ENCODE measurements around the gene ATP2B1.
A peak's percentile ranks its signal among the peaks of the same experiment; 100 is the strongest.

Gene ATP2B1

GRCh38 chr12:89648211-89648930 is 60.3 kb downstream of the ATP2B1 start:
- H3K9me3 Mint-ChIP-seq, result no peaks in the 10 kb centered on the region
- DNase-seq (ENCODE audit: low spot score in 2 of 2) (no peak), ATAC-seq (ENCODE audit: low read depth) (no peak)
- peaks cover 50% of the 10 kb centered on the region for H3K36me3 Mint-ChIP-seq
- H3K4me3 Mint-ChIP-seq, result no peak overlapping the region
- H3K27me3 Mint-ChIP-seq, result no peaks in the 10 kb centered on the region
- H3K4me1 Mint-ChIP-seq, result peaks cover 49% of the 10 kb centered on the region
- H3K27ac Mint-ChIP-seq, result peak overlapping the region; percentile 87

GRCh38 chr12:89645434-89645833 is 63.2 kb downstream of the ATP2B1 start:
- no peaks in the 10 kb centered on the region for H3K9me3 Mint-ChIP-seq
- no peak for ATAC-seq (ENCODE audit: low read depth)
- H3K4me1 Mint-ChIP-seq, result peaks cover 46% of the 10 kb centered on the region
- no peaks in the 10 kb centered on the region for H3K27me3 Mint-ChIP-seq
- peak overlapping the region; percentile 86 for H3K27ac Mint-ChIP-seq
- no peak for DNase-seq (ENCODE audit: low spot score in 2 of 2)
- no peak overlapping the region for H3K4me3 Mint-ChIP-seq
- H3K36me3 Mint-ChIP-seq, result peaks cover 45% of the 10 kb centered on the region

DNA sequence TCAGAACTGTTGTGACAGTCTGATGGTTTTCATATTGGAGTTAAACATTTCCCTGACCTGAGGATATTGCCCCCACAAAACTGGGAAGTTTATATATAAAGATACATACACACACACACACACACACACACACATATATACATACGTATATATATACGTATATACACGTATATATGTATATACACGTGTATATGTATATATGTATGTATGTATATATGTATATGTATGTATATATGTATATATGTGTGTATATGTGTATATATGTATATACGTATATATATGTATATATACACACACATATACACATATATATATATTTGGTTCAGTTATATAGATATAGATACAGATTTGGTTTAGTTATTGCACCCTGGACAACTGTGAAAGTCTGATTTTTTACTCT is 65.7 kb downstream of the ATP2B1 start:
- DNase-seq (ENCODE audit: low spot score in 2 of 2), result no peak
- Mint-ChIP-seq H3K9me3 (no peaks in the 10 kb centered on the region), H3K4me1 (peaks cover 38% of the 10 kb centered on the region), H3K4me3 (no peak overlapping the region), H3K27me3 (no peaks in the 10 kb centered on the region), H3K27ac (no peak overlapping the region), H3K36me3 (peaks cover 31% of the 10 kb centered on the region)
- no peak for ATAC-seq (ENCODE audit: low read depth)

- H3K9me3 Mint-ChIP-seq, result no peaks in the 10 kb centered on the region
- peaks cover 30% of the 10 kb centered on the region for H3K36me3 Mint-ChIP-seq
- DNase-seq (ENCODE audit: low spot score in 2 of 2) (no peak), ATAC-seq (ENCODE audit: low read depth) (no peak)
- peak overlapping the region; percentile 77 for H3K27ac Mint-ChIP-seq
- no peaks in the 10 kb centered on the region for H3K27me3 Mint-ChIP-seq
- peaks cover 19% of the 10 kb centered on the region for H3K4me1 Mint-ChIP-seq
- no peak overlapping the region for H3K4me3 Mint-ChIP-seq
These were observed 71.9 kb downstream of the ATP2B1 start for GRCh38 chr12:89636776-89637160.

- ATAC-seq (ENCODE audit: low read depth) (no peak), DNase-seq (ENCODE audit: low spot score in 2 of 2) (no peak)
- Mint-ChIP-seq H3K4me1 (peaks cover 19% of the 10 kb centered on the region), H3K9me3 (no peaks in the 10 kb centered on the region), H3K4me3 (no peak overlapping the region), H3K36me3 (peaks cover 33% of the 10 kb centered on the region), H3K27me3 (no peaks in the 10 kb centered on the region), H3K27ac (peak overlapping the region; percentile 77)
These were observed 72.4 kb downstream of the ATP2B1 start for GRCh38 chr12:89636052-89636775.

DNA sequence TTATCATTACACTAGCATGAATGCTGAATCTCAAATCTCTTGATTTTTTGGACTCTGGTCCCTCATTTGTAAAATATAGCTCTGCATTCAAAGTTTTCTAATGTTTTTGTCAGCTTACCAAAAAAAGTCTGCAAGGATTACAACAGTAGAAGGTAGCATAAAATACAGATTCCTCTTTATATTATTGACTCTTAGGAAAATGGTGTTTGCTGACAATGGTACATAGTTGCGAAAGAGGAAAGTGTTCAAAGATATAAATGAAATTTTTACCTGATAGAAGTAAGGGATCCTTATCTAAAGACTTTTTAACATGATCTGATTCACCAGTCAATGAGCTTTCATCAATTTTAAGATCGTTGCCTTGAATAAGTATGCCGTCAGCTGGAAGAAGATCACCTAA is 74.1 kb downstream of the ATP2B1 start:
- ATAC-seq (ENCODE audit: low read depth) (no peak), DNase-seq (ENCODE audit: low spot score in 2 of 2) (no peak)
- Mint-ChIP-seq H3K4me3 (no peak overlapping the region), H3K9me3 (no peaks in the 10 kb centered on the region), H3K27ac (peak overlapping the region; percentile 70), H3K36me3 (peaks cover 39% of the 10 kb centered on the region), H3K27me3 (no peaks in the 10 kb centered on the region), H3K4me1 (peaks cover 19% of the 10 kb centered on the region)

DNA sequence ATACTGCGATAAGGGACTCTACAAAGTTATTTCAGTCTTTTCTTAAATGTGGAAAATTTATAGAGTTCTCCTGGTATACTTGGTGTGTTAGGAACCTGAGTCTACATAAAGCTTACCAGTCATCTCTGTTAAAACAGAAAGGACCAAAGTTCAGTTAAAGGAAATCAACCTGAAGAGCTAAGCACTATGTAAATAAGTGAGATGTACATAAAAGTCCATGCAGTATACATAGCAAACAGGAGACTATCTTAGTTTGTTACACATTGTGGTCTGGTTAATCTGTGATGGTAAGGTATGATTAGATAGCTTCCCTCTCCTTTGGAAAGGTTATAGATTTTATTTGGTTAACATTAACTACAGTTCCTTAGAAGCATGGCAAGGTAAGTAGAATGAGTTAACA is 75.9 kb downstream of the ATP2B1 start:
- Mint-ChIP-seq H3K27ac (no peak overlapping the region), H3K4me1 (peaks cover 19% of the 10 kb centered on the region), H3K27me3 (no peaks in the 10 kb centered on the region), H3K9me3 (no peaks in the 10 kb centered on the region), H3K36me3 (peaks cover 51% of the 10 kb centered on the region), H3K4me3 (no peak overlapping the region)
- ATAC-seq (ENCODE audit: low read depth) (no peak), DNase-seq (ENCODE audit: low spot score in 2 of 2) (no peak)

DNA sequence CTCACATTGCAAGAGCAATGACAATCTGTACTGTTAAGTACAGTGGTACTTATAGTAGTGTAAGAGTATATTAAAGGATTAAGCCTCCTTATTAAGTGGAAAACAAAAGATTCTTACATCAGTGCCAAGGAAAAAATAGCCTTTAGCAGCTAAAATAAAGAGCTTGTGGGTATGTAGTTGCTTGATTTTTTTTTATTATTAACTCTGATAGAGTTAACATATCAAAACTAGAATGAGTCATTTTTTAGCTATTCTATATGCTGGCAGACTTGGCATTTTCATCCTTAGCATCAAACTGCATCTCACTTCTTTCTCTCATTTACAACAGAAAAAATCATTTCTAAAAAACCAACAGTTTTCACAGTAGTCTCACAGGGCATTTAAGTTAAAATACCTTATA is 86.5 kb downstream of the ATP2B1 start:
- DNase-seq (ENCODE audit: low spot score in 2 of 2), result no peak
- ATAC-seq (ENCODE audit: low read depth), result no peak
- Mint-ChIP-seq H3K27ac (no peak overlapping the region), H3K4me3 (no peak overlapping the region), H3K27me3 (no peaks in the 10 kb centered on the region), H3K36me3 (peaks cover 25% of the 10 kb centered on the region), H3K9me3 (no peaks in the 10 kb centered on the region), H3K4me1 (peaks cover 10% of the 10 kb centered on the region)

DNA sequence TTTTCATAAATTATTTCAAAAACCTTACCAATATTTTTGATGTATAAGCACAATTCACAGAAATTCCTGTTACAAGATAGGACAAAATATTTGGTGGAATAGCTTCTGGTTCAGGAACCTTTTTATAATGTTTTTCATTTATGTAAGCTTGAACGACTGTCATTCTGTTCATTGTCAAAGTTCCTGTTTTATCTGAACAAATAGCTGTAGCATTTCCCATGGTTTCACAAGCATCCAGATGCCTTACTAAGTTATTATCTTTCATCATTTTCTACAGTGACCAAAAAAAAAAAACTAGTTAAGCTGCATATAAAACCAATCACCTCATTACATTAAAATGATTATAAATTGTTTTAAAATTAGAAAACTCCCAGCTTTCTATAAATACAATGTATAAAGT is 87.1 kb downstream of the ATP2B1 start:
- ATAC-seq (ENCODE audit: low read depth) (no peak), DNase-seq (ENCODE audit: low spot score in 2 of 2) (no peak)
- H3K27me3 Mint-ChIP-seq, result no peaks in the 10 kb centered on the region
- H3K4me1 Mint-ChIP-seq, result peaks cover 10% of the 10 kb centered on the region
- H3K4me3 Mint-ChIP-seq, result no peak overlapping the region
- peaks cover 28% of the 10 kb centered on the region for H3K36me3 Mint-ChIP-seq
- H3K27ac Mint-ChIP-seq, result no peak overlapping the region
- H3K9me3 Mint-ChIP-seq, result no peaks in the 10 kb centered on the region

DNA sequence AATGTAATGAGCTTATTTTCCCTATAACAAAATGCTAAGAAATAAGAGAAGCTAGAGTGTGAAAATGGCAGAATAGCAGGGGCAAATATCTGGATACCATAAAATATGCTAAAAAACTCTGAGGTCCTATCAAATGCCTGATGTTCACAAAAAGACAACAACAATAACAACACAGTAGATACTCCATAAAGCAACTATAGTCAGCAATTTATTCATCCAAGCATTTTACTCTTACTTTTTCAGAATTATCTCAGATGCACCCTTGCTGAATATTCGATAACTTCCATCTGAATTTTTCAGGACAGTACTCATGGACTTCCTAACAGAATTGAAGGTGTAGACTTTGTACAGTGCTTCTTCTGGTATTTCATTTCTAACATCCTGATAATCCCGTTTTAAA is 88.9 kb downstream of the ATP2B1 start:
- no peak overlapping the region for H3K4me3 Mint-ChIP-seq
- H3K27ac Mint-ChIP-seq, result peak overlapping the region; percentile 24
- ATAC-seq (ENCODE audit: low read depth) (no peak), DNase-seq (ENCODE audit: low spot score in 2 of 2) (no peak)
- H3K36me3 Mint-ChIP-seq, result peaks cover 36% of the 10 kb centered on the region
- H3K27me3 Mint-ChIP-seq, result no peaks in the 10 kb centered on the region
- peaks cover 18% of the 10 kb centered on the region for H3K4me1 Mint-ChIP-seq
- H3K9me3 Mint-ChIP-seq, result no peaks in the 10 kb centered on the region

DNA sequence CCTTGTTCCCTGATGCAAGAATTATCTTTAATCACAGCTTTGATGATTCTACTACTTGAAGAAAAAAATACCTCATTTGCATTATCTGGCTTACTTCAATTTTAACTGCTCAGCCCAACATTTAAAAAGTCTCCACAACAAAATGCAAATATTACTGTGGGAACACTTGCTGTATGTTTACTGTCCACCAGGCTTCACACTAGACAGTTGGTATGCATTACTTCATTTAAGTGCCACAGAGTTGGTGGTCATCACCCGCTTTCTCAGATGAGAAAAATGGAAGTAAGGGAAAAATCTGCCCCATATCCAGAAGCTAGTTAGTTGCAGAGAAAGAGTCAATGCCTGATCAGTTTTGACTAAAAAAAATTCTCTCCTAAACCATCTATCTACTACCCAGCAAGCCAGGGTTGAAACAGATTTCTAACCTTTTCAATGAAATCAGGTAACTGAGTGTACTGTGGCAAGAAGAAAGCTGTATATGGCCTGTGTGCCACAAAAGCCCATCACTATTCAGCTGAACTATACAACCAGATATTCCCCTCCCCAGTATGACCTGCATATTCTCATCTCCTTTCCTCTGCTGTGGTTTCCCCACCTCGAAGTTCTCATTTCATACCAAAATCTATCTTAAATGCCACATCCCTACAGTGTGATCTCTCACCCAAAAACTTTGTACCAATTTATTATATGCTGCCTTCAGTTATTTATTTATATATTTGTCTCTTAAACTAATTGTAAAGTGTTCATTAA is 90.3 kb downstream of the ATP2B1 start:
- H3K4me1 Mint-ChIP-seq, result peaks cover 18% of the 10 kb centered on the region
- H3K9me3 Mint-ChIP-seq, result no peaks in the 10 kb centered on the region
- H3K4me3 Mint-ChIP-seq, result no peak overlapping the region
- ATAC-seq (ENCODE audit: low read depth) (no peak), DNase-seq (ENCODE audit: low spot score in 2 of 2) (no peak)
- peaks cover 39% of the 10 kb centered on the region for H3K36me3 Mint-ChIP-seq
- no peaks in the 10 kb centered on the region for H3K27me3 Mint-ChIP-seq
- peak overlapping the region; percentile 21 for H3K27ac Mint-ChIP-seq

- H3K4me1 Mint-ChIP-seq, result peaks cover 15% of the 10 kb centered on the region
- H3K9me3 Mint-ChIP-seq, result no peaks in the 10 kb centered on the region
- DNase-seq (ENCODE audit: low spot score in 2 of 2) (no peak), ATAC-seq (ENCODE audit: low read depth) (no peak)
- no peaks in the 10 kb centered on the region for H3K27me3 Mint-ChIP-seq
- peak overlapping the region; percentile 77 for H3K27ac Mint-ChIP-seq
- peaks cover 54% of the 10 kb centered on the region for H3K36me3 Mint-ChIP-seq
- no peak overlapping the region for H3K4me3 Mint-ChIP-seq
These were observed 98.3 kb downstream of the ATP2B1 start for GRCh38 chr12:89610366-89610765.

DNA sequence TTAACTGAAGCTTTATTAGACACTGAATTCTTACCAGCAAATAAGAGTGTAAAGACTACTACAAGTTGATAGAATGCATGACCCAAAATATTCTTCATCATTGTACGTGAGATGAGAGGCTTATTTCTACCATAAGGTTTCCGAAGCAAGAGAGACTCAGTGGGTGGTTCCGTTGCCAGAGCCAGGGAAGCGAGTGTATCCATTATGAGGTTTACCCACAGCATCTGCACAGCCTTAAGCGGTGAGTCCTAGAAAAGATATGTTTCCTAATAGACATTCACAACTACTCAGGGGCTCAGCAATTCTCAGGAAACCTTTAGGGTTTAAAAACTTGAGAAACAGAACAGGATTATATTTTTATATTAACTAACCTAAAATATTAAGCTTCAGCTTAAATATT is 105.0 kb downstream of the ATP2B1 start:
- H3K4me1 Mint-ChIP-seq, result peaks cover 4% of the 10 kb centered on the region
- peaks cover 45% of the 10 kb centered on the region for H3K36me3 Mint-ChIP-seq
- DNase-seq (ENCODE audit: low spot score in 2 of 2) (no peak), ATAC-seq (ENCODE audit: low read depth) (no peak)
- H3K27ac Mint-ChIP-seq, result peak overlapping the region; percentile 55
- H3K27me3 Mint-ChIP-seq, result no peaks in the 10 kb centered on the region
- H3K4me3 Mint-ChIP-seq, result no peak overlapping the region
- no peaks in the 10 kb centered on the region for H3K9me3 Mint-ChIP-seq

DNA sequence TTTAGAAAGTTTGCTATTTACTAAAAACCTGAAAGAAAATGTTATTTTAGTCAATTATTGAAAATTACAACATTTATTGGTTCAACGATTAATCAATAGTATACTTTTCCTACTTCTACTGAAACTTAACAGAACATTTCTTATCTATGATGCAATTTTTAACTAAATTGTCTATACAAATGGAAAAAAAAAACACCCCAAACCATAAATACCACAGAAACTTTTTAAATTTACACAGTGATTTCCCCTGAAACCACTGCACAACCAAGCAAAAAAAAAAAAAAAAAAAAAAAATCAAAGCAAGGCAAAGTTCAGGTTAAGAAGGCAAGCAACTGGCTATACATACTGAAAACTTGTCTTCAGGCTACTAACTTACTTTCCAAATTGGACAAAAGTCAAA is 110.9 kb downstream of the ATP2B1 start:
- H3K27me3 Mint-ChIP-seq, result no peaks in the 10 kb centered on the region
- peaks cover 5% of the 10 kb centered on the region for H3K4me1 Mint-ChIP-seq
- no peak overlapping the region for H3K4me3 Mint-ChIP-seq
- DNase-seq (ENCODE audit: low spot score in 2 of 2) (no peak), ATAC-seq (ENCODE audit: low read depth) (no peak)
- no peaks in the 10 kb centered on the region for H3K9me3 Mint-ChIP-seq
- no peak overlapping the region for H3K27ac Mint-ChIP-seq
- H3K36me3 Mint-ChIP-seq, result peaks cover 29% of the 10 kb centered on the region

Measured in memory B cell (primary cell).